K562 (cell line): Measurements from ENCODE around the gene GPAT2. TPM values are rescaled to one million over a fixed set of nuclear protein-coding genes. Genes with fewer than 3 reads are reported as not detected.
"Not testable (repeated sequence)": the region's sequence is repeated elsewhere in the genome, so short reads cannot be mapped to it uniquely, and the experiment has no call there.

ENCODE experiments used
- ATAC-seq: fragments of 200-7000 bp; cut with Tn5 transposase; 3 replicates; pipeline ENCODE4 v1.9.1; 2020; ENCODE audit warnings: moderate library complexity
- BruUV-seq: library from RNA; stranded (reverse); fragments of 400-500 nt; replicated peaks from 2 replicates; lab custom pipeline; 2021; lab: Mats Ljungman, UMichigan
- CTCF ChIA-PET: fragments of 300-600 bp; formaldehyde crosslinking; extraction: SDS; loops from one replicate; lab custom pipeline; 2021; ENCODE audit warnings: low intra/inter-chr PET ratio; lab: Yijun Ruan, JAX
- POLR2A ChIA-PET: fragments of 300-600, 350-650 bp; sonication (Branson Sonifier 250); formaldehyde crosslinking; extraction: SDS; loops from one replicate; lab custom pipeline; 2021; ENCODE audit warnings: antibody characterized with exemption, inconsistent platforms; lab: Yijun Ruan, JAX
- DNase-seq, 4 experiments: peaks; one replicate each; pipeline versions ENCODE4 v3.0.0 to v3.0.0-alpha.2; 2011 to 2018; ENCODE audit warnings: low spot score in 3 of 4, mixed read lengths in 3 of 4; ENCODE audit errors: extremely low read depth in 1 of 4
- FAIRE-seq: peaks from 2 replicates; lab custom pipeline; 2011; peaks lifted over from hg19 to GRCh38; lab: Jason Lieb, UNC
- H2AFZ ChIP-seq: 2 replicates; pipeline ENCODE4 v1.6.0; 2011; ENCODE audit warnings: low read depth, low read length, control low read depth, inconsistent platforms
- H3K27ac ChIP-seq: fragments of 200-600 bp; 3 replicates; pipeline ENCODE4 v1.8.0; 2011; ENCODE audit warnings: low read depth, mild to moderate bottlenecking, control low read depth, inconsistent platforms, low read length, moderate library complexity, mixed read lengths; ENCODE audit errors: extremely low read depth
- H3K27me3 ChIP-seq, 2 experiments: fragments of 300-600 bp in 1 of 2; 2 replicates in 1 of 2; 3 replicates in 1 of 2; pipeline versions ENCODE4 v1.6.0 to v1.8.0; 2011; ENCODE audit warnings: inconsistent platforms in 2 of 2, low read length in 2 of 2, mild to moderate bottlenecking in 1 of 2, mixed read lengths in 1 of 2, moderate library complexity in 1 of 2; ENCODE audit not compliant: control insufficient read depth in 2 of 2, insufficient read depth in 2 of 2
- H3K36me3 ChIP-seq: fragments of 300-600 bp; 3 replicates; pipeline ENCODE4 v1.8.0; 2011; ENCODE audit warnings: mild to moderate bottlenecking, low read length, inconsistent platforms; ENCODE audit not compliant: control insufficient read depth, insufficient read depth
- H3K4me1 ChIP-seq, 2 experiments: fragments of 200-600 bp in 1 of 2; replicated peaks in 1 of 2; 2 replicates in 1 of 2; 3 replicates in 1 of 2; pipeline versions ENCODE4 v1.5.1 to v1.8.0; 2011; ENCODE audit warnings: inconsistent platforms in 2 of 2, low read length in 2 of 2, mild to moderate bottlenecking in 1 of 2, mixed read lengths in 1 of 2, moderate library complexity in 1 of 2; ENCODE audit not compliant: control insufficient read depth in 2 of 2, insufficient read depth in 2 of 2
- H3K4me2 ChIP-seq: 2 replicates; pipeline ENCODE4 v1.6.1; 2011; ENCODE audit warnings: low read length, control low read depth, inconsistent platforms, mixed read lengths; ENCODE audit not compliant: insufficient read depth
- H3K4me3 ChIP-seq: fragments of 200-600 bp; sonication (generic), shearing (Covaris generic); 2 replicates; pipeline ENCODE4 v1.5.1; 2016; ENCODE audit warnings: control low read depth, inconsistent platforms
- H3K79me2 ChIP-seq: fragments of 200-600 bp; 3 replicates; pipeline ENCODE4 v1.8.0; 2011; ENCODE audit warnings: low read length, inconsistent platforms; ENCODE audit not compliant: control insufficient read depth, insufficient read depth
- H3K9ac ChIP-seq, 2 experiments: 2 replicates each; pipeline versions ENCODE4 v1.6.0 to v1.6.1; 2011; ENCODE audit warnings: low read depth in 2 of 2, low read length in 2 of 2, control low read depth in 1 of 2, inconsistent platforms in 1 of 2, mild to moderate bottlenecking in 1 of 2, mixed read lengths in 1 of 2; ENCODE audit not compliant: insufficient read depth in 1 of 2
- H3K9me1 ChIP-seq: one replicate; pipeline ENCODE4 v1.6.0; 2011; ENCODE audit warnings: inconsistent platforms, mild to moderate bottlenecking, low read length, moderate library complexity; ENCODE audit not compliant: control insufficient read depth, insufficient read depth
- H3K9me3 ChIP-seq: replicated peaks from 2 replicates; pipeline ENCODE4 v1.5.1; 2011; ENCODE audit warnings: low read depth, low read length, inconsistent platforms; ENCODE audit not compliant: control insufficient read depth, insufficient read depth
- H4K20me1 ChIP-seq: replicated peaks from 2 replicates; pipeline ENCODE4 v1.6.1; 2011; ENCODE audit warnings: low read length, inconsistent platforms, mixed read lengths; ENCODE audit not compliant: control insufficient read depth, insufficient read depth
- PHF8 ChIP-seq: fragments of 200-600 bp; sonication (generic); IDR thresholded peaks from 2 replicates; pipeline ENCODE4 v1.6.1; 2012; ENCODE audit warnings: mixed run types, mild to moderate bottlenecking, inconsistent platforms, low read length, moderate library complexity, borderline replicate concordance
- ZBTB40 ChIP-seq, 2 experiments: fragments of 450-650 bp in 1 of 2; sonication (generic) in 1 of 2; formaldehyde crosslinking in 1 of 2; IDR thresholded peaks; 2 replicates each; pipeline versions ENCODE4 v1.7.1 to v1.9.0; 2016 to 2022; ENCODE audit warnings: inconsistent platforms in 1 of 2, mild to moderate bottlenecking in 1 of 2, missing genetic modification reagents in 1 of 2
- WGBS: fragments of 100-300 bp; shearing (Covaris generic); methylation state at CpG from one replicate; pipeline ENCODE4 v1.1.6; 2016; ENCODE audit warnings: low coverage, mixed read lengths; ENCODE audit not compliant: insufficient coverage; ENCODE audit errors: missing lambda C conversion rate; 5-methylcytosine and 5-hydroxymethylcytosine counted together
- in situ Hi-C: fragments of 300-500 bp; cut with MboI; formaldehyde crosslinking; loops from 4 replicates; pipeline ENCODE4 v1.15.0; 2018; ENCODE audit warnings: inconsistent platforms, mixed read lengths
- intact Hi-C: fragments of 100-400 bp; cut with micrococcal nuclease; formaldehyde crosslinking; loops from 2 replicates; pipeline ENCODE4 v1.14.2; 2022
- polyA plus RNA-seq, 8 experiments: library from polyadenylated mRNA; depleted of rRNA in 4 of 8; stranded (reverse) in 5 of 8; unstranded in 3 of 8; fragments of >200 nt; fragmentation: Nextera tagmentation in 2 of 8; fragmentation: Illumina TruSeq in 1 of 8; extraction: Ambion mirVana in 2 of 8; extraction: Trizol in 1 of 8; gene quantifications; 2 replicates each; pipeline versions ENCODE4 v1.2.1 to v1.2.3, GENCODE V29; 2011 to 2014; ENCODE audit warnings: inconsistent platforms in 1 of 8, missing spikeins in 1 of 8
- total RNA-seq, 7 experiments: library from RNA; depleted of rRNA in 6 of 7; stranded (reverse); fragments of >200 nt in 6 of 7; fragmentation: Illumina TruSeq in 2 of 7; extraction: Trizol in 2 of 7; gene quantifications; 2 replicates each; pipeline versions ENCODE4 v1.2.1 to v1.2.3, GENCODE V29; 2011 to 2021; ENCODE audit warnings: low replicate concordance in 1 of 7

The GPAT2 gene
- total and polyA plus RNA-seq, 9 of the 15 experiments (the other 6 are each of a cell fraction or from before 2014, with no cell fraction given), result 0.01 to 1.2 (median 0.22) TPM; not detected in 3

DNA sequence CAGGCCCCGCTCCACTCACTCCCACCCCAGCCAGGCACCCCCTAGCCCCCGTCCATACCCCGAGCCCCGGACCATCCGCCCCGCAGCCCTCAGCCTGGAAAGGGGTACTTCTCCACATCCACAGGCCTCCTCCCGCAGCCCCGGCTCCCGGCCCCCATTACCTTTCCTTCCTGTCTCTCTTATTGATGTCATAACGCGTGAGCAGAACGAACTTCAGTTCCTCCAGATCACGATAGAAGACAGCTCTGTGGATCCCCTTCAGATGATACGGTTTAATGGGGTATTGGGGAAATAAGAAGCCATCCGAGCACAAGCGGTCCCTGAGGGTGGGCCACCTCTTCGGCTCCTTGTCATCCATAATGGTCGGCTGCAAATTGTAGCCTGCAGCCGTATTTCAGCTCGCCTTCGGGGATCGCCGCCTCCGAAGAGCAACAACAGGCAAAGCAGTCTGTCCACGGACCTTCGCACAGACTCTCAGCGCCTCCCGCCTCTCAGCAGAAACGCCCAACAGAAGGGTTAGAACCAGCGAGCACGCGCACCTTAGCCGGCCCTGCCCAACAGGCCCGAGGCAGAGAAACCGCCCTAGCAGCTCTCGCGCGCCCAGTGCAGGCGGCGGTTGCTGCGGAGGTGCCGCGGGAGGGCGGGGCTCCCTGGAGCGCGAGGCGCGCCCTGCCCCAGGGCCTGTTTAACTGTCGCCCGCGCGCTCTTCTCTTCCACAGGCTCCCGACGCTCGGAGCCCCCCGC is 43.2 kb downstream of the GPAT2 start, which contains the start of gene ANKRD36C (continued):
- TF ChIP-seq ZBTB40 (IDR thresholded peaks at IDR 0.05), result peak; percentile 36; the same call in 1 of the 2 replicates
- TF ChIP-seq ZBTB40 (CRISPR knock-in tag; IDR thresholded peaks at IDR 0.05), result not testable (repeated sequence)
- TF ChIP-seq PHF8, result peak; percentile 61; the same call in 1 of the 2 replicates

DNA sequence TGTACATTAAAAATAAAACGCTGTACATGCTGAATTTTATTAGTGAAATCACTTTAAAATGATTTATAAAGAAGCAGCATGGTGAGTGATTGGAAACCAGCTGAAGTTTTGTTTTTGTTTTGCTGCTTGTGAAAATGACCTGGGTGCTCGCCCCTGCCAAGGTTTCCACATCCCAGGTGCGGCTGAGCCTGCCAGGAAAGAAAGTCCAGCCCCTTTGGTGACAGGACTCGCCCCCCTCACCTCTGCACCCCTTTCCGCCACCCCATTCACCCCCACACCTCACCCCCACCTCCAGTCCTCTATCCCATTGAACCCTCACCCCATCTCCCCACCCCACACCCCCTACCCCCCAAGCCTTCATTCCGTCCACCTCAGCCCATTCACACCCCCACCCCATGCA is 43.8 kb downstream of the GPAT2 start:
- Histone ChIP-seq H3K79me2 (peaks cover 17% of the 10 kb centered on the region), H3K4me3 (peak overlapping the region; percentile 27), H3K4me2 (peak overlapping the region; percentile 41; the same call in 1 of the 2 replicates), H3K9ac (peak overlapping the region in 1 of 2 experiments; percentile 71; a peak in 2 of 4 replicates)
- H3K27me3 ChIP-seq, H3K4me1 ChIP-seq, POLR2A ChIA-PET, H3K9me1 ChIP-seq, H2AFZ ChIP-seq, H3K36me3 ChIP-seq, H3K27ac ChIP-seq, H4K20me1 ChIP-seq, CTCF ChIA-PET, DNase-seq, H3K9me3 ChIP-seq, in situ Hi-C loops, ATAC-seq, FAIRE-seq, BruUV-seq: not testable (repeated sequence)
- intact Hi-C loops, result loop anchor here (5.0 kb wide), 1 partner anchor 516 kb away; the partner anchor contains the start of gene NEURL3
- WGBS, result 6% methylated on average over 1 of the region's 6 CpGs
